Uterus (tissue), 4 donors: ENCODE data around the gene CGB1. TPM values are rescaled to one million over a fixed set of nuclear protein-coding genes. Genes with fewer than 3 reads are reported as not detected.

Source experiments
- DNase-seq, 2 donors: peaks; one replicate each; pipeline ENCODE4 v3.0.0-alpha.2; 2019 to 2020
- H3K27ac ChIP-seq, 2 donors: fragments of 200-600 bp; sonication (generic); 1 replicate in 1 of 2; 2 replicates in 1 of 2; pipeline ENCODE4 v1.5.1; 2016 to 2018
- H3K27me3 ChIP-seq, 2 donors: fragments of 200-600 bp; sonication (generic); one replicate each; pipeline ENCODE4 v1.5.1; 2018 to 2019; ENCODE audit warnings: control low read depth in 1 of 2
- H3K36me3 ChIP-seq, 2 donors: fragments of 200-600 bp; sonication (generic); one replicate each; pipeline ENCODE4 v1.5.1; 2019; ENCODE audit warnings: control low read depth in 1 of 2
- H3K4me1 ChIP-seq, 2 donors: fragments of 200-600 bp; sonication (generic); one replicate each; pipeline ENCODE4 v1.5.1; 2018 to 2019; ENCODE audit warnings: control low read depth in 1 of 2
- H3K4me3 ChIP-seq, 2 donors: fragments of 200-600 bp; sonication (generic); 1 replicate in 1 of 2; 2 replicates in 1 of 2; pipeline ENCODE4 v1.5.1; 2018 to 2019; ENCODE audit warnings: mild to moderate bottlenecking in 1 of 2
- H3K9me3 ChIP-seq, 2 donors: fragments of 200-600 bp; sonication (generic); one replicate each; pipeline ENCODE4 v1.5.1; 2019; ENCODE audit warnings: control low read depth in 1 of 2
- CTCF ChIP-seq, 4 experiments: fragments of 200-600 bp in 2 of 4; fragments of 450-650 bp in 2 of 4; sonication (generic) in 2 of 4; IDR thresholded peaks; one replicate each; pipeline ENCODE4 v1.5.1; 2016 to 2019; ENCODE audit warnings: antibody characterized with exemption in 4 of 4, mild to moderate bottlenecking in 2 of 4, moderate library complexity in 1 of 4
- POLR2A ChIP-seq, 2 donors: fragments of 450-650 bp; IDR thresholded peaks; one replicate each; pipeline ENCODE4 v1.6.1; 2016; ENCODE audit warnings: antibody characterized with exemption in 2 of 2, mild to moderate bottlenecking in 1 of 2, moderate library complexity in 1 of 2
- intact Hi-C: fragments of 100-400 bp; cut with DNase I; formaldehyde crosslinking; loops from one replicate; pipeline ENCODE4 v1.15.1; 2023; ENCODE audit warnings: low total_unique reads
- total RNA-seq, 4 donors: library from RNA; depleted of rRNA in 3 of 4; stranded (reverse); fragments of >200 nt in 3 of 4; gene quantifications; one replicate each; pipeline versions ENCODE4 v1.1.0 to v1.2.4, GENCODE V29; 2014 to 2023
- donor health status: DM: yes; HTN: yes; CAD: no.

CGB1 gene
- total RNA-seq, 4 donors from 2014 or later: not detected

- intact Hi-C loops: no loop called here
- Histone ChIP-seq H3K27ac (no peak overlapping the region), H3K4me3 (no peak overlapping the region), H3K36me3 (no peaks in the 10 kb centered on the region), H3K4me1 (no peaks in the 10 kb centered on the region), H3K9me3 (no peaks in the 10 kb centered on the region), H3K27me3 (no peaks in the 10 kb centered on the region)
- DNase-seq: no peak
- TF ChIP-seq CTCF (IDR thresholded peaks at IDR 0.05): no peak
- TF ChIP-seq POLR2A (IDR thresholded peaks at IDR 0.05): no peak
These were observed 27.4 kb upstream of the CGB1 start for GRCh38 chr19:49064029-49064629.

GRCh38 chr19:49061445-49061844, 24.8 kb upstream of the CGB1 start:
- no peak overlapping the region for H3K27ac ChIP-seq
- no peak for DNase-seq
- intact Hi-C loops: no loop called here
- no peak overlapping the region for H3K4me3 ChIP-seq
- H3K9me3 ChIP-seq: no peaks in the 10 kb centered on the region
- peaks cover 0 to 5% of the 10 kb centered on the region in 2 donors for H3K4me1 ChIP-seq
- TF ChIP-seq CTCF (IDR thresholded peaks at IDR 0.05) (no peak), POLR2A (IDR thresholded peaks at IDR 0.05) (no peak)
- no peaks in the 10 kb centered on the region for H3K27me3 ChIP-seq
- no peaks in the 10 kb centered on the region for H3K36me3 ChIP-seq

GRCh38 chr19:49061000-49061399, 24.3 kb upstream of the CGB1 start:
- no peaks in the 10 kb centered on the region for H3K27me3 ChIP-seq
- no peaks in the 10 kb centered on the region for H3K36me3 ChIP-seq
- TF ChIP-seq CTCF (IDR thresholded peaks at IDR 0.05) (no peak), POLR2A (IDR thresholded peaks at IDR 0.05) (no peak)
- no peak overlapping the region for H3K27ac ChIP-seq
- H3K9me3 ChIP-seq: no peaks in the 10 kb centered on the region
- H3K4me1 ChIP-seq: peaks cover 0 to 5% of the 10 kb centered on the region in 2 donors
- intact Hi-C loops: no loop called here
- DNase-seq: no peak
- H3K4me3 ChIP-seq: no peak overlapping the region

GRCh38 chr19:49059053-49059452, 22.4 kb upstream of the CGB1 start:
- intact Hi-C loops: no loop called here
- Histone ChIP-seq H3K4me1 (peaks cover 0 to 5% of the 10 kb centered on the region in 2 donors), H3K27ac (no peak overlapping the region), H3K27me3 (no peaks in the 10 kb centered on the region), H3K36me3 (no peaks in the 10 kb centered on the region), H3K9me3 (no peaks in the 10 kb centered on the region), H3K4me3 (no peak overlapping the region)
- TF ChIP-seq POLR2A (IDR thresholded peaks at IDR 0.05) (no peak), CTCF (IDR thresholded peaks at IDR 0.05) (no peak)
- DNase-seq: no peak

GRCh38 chr19:49058562-49058961, 21.9 kb upstream of the CGB1 start:
- Histone ChIP-seq H3K9me3 (no peaks in the 10 kb centered on the region), H3K4me3 (no peak overlapping the region), H3K4me1 (peaks cover 0 to 5% of the 10 kb centered on the region in 2 donors), H3K36me3 (no peaks in the 10 kb centered on the region), H3K27me3 (no peaks in the 10 kb centered on the region), H3K27ac (no peak overlapping the region)
- TF ChIP-seq CTCF (IDR thresholded peaks at IDR 0.05) (no peak), POLR2A (IDR thresholded peaks at IDR 0.05) (no peak)
- intact Hi-C loops: no loop called here
- no peak for DNase-seq
